ENCODE data around the gene RIPK4.

Gene RIPK4

GRCh38 chr21:41770901-41771624, 4.2 kb upstream of the RIPK4 start:
- Histone ChIP-seq H3K4me3 (no peak overlapping the region), H3K9me3 (peaks cover 12% of the 10 kb centered on the region), H3K4me2 (no peak overlapping the region), H3K27me3 (peaks cover 50% of the 10 kb centered on the region), H4K20me1 (peaks cover 20% of the 10 kb centered on the region; the same call in 1 of the 2 replicates), H3K27ac (no peak overlapping the region), H3K9ac (no peak overlapping the region), H3K36me3 (no peaks in the 10 kb centered on the region), H3K4me1 (peaks cover 19% of the 10 kb centered on the region)
- no peak for TF ChIP-seq Cebpa-rat (IDR thresholded peaks at IDR 0.05)

GRCh38 chr21:41769933-41770332, 3.1 kb upstream of the RIPK4 start:
- Histone ChIP-seq H3K36me3 (no peaks in the 10 kb centered on the region), H4K20me1 (peaks cover 31% of the 10 kb centered on the region; the same call in 1 of the 2 replicates), H3K4me3 (no peak overlapping the region), H3K4me1 (peaks cover 19% of the 10 kb centered on the region), H3K4me2 (no peak overlapping the region), H3K27me3 (peaks cover 61% of the 10 kb centered on the region), H3K27ac (no peak overlapping the region), H3K9ac (no peak overlapping the region), H3K9me3 (peaks cover 16% of the 10 kb centered on the region)
- no peak for TF ChIP-seq Cebpa-rat (IDR thresholded peaks at IDR 0.05)

GRCh38 chr21:41769521-41769920, 2.7 kb upstream of the RIPK4 start:
- H3K4me1 ChIP-seq: peaks cover 19% of the 10 kb centered on the region
- H3K9ac ChIP-seq: no peak overlapping the region
- peaks cover 65% of the 10 kb centered on the region for H3K27me3 ChIP-seq
- TF ChIP-seq Cebpa-rat (IDR thresholded peaks at IDR 0.05): no peak
- H3K9me3 ChIP-seq: peaks cover 16% of the 10 kb centered on the region
- no peaks in the 10 kb centered on the region for H3K36me3 ChIP-seq
- no peak overlapping the region for H3K27ac ChIP-seq
- peaks cover 31% of the 10 kb centered on the region; the same call in 1 of the 2 replicates for H4K20me1 ChIP-seq
- H3K4me3 ChIP-seq: no peak overlapping the region
- H3K4me2 ChIP-seq: no peak overlapping the region

GRCh38 chr21:41769111-41769510, 2.3 kb upstream of the RIPK4 start:
- no peak for TF ChIP-seq Cebpa-rat (IDR thresholded peaks at IDR 0.05)
- H3K4me1 ChIP-seq: peaks cover 19% of the 10 kb centered on the region
- no peak overlapping the region for H3K27ac ChIP-seq
- H3K4me2 ChIP-seq: peak overlapping the region; percentile 71
- no peaks in the 10 kb centered on the region for H3K36me3 ChIP-seq
- H3K9me3 ChIP-seq: peaks cover 16% of the 10 kb centered on the region
- no peak overlapping the region for H3K9ac ChIP-seq
- H3K4me3 ChIP-seq: peak overlapping the region; percentile 35; the same call in 1 of the 2 replicates
- H3K27me3 ChIP-seq: peaks cover 70% of the 10 kb centered on the region
- peaks cover 31% of the 10 kb centered on the region; the same call in 1 of the 2 replicates for H4K20me1 ChIP-seq

- Histone ChIP-seq H3K4me2 (peak overlapping the region; percentile 71), H4K20me1 (peaks cover 31% of the 10 kb centered on the region; the same call in 1 of the 2 replicates), H3K9me3 (peaks cover 16% of the 10 kb centered on the region), H3K36me3 (no peaks in the 10 kb centered on the region), H3K27ac (no peak overlapping the region), H3K27me3 (peaks cover 75% of the 10 kb centered on the region), H3K4me3 (peak overlapping the region; percentile 35; the same call in 1 of the 2 replicates), H3K4me1 (peaks cover 19% of the 10 kb centered on the region), H3K9ac (no peak overlapping the region)
- no peak for TF ChIP-seq Cebpa-rat (IDR thresholded peaks at IDR 0.05)
Measured at GRCh38 chr21:41768437-41769042, 1.7 kb upstream of the RIPK4 start.

GRCh38 chr21:41767606-41768436, 969 bp upstream of the RIPK4 start:
- Histone ChIP-seq H3K4me2 (peak overlapping the region; percentile 71), H3K9ac (no peak overlapping the region), H4K20me1 (peaks cover 31% of the 10 kb centered on the region; the same call in 1 of the 2 replicates), H3K4me3 (peak overlapping the region; percentile 35; the same call in 1 of the 2 replicates), H3K36me3 (no peaks in the 10 kb centered on the region), H3K9me3 (peaks cover 16% of the 10 kb centered on the region), H3K27me3 (peaks cover 82% of the 10 kb centered on the region), H3K27ac (no peak overlapping the region), H3K4me1 (peaks cover 19% of the 10 kb centered on the region)
- no peak for TF ChIP-seq Cebpa-rat (IDR thresholded peaks at IDR 0.05)

GRCh38 chr21:41765973-41766882, 624 bp downstream of the RIPK4 start:
- Histone ChIP-seq H3K4me3 (no peak overlapping the region), H3K27me3 (peaks cover 98% of the 10 kb centered on the region), H3K27ac (no peak overlapping the region), H3K36me3 (no peaks in the 10 kb centered on the region), H3K4me2 (no peak overlapping the region), H4K20me1 (peaks cover 31% of the 10 kb centered on the region; the same call in 1 of the 2 replicates), H3K9me3 (peaks cover 19% of the 10 kb centered on the region), H3K9ac (no peak overlapping the region), H3K4me1 (peaks cover 19% of the 10 kb centered on the region)
- no peak for TF ChIP-seq Cebpa-rat (IDR thresholded peaks at IDR 0.05)

- no peak for TF ChIP-seq Cebpa-rat (IDR thresholded peaks at IDR 0.05)
- Histone ChIP-seq H3K27me3 (peaks cover 100% of the 10 kb centered on the region), H3K9ac (no peak overlapping the region), H3K9me3 (peaks cover 19% of the 10 kb centered on the region), H4K20me1 (peaks cover 31% of the 10 kb centered on the region; the same call in 1 of the 2 replicates), H3K4me2 (no peak overlapping the region), H3K36me3 (no peaks in the 10 kb centered on the region), H3K4me3 (no peak overlapping the region), H3K27ac (no peak overlapping the region), H3K4me1 (peaks cover 19% of the 10 kb centered on the region)
Measured at GRCh38 chr21:41765420-41765821, 1.4 kb downstream of the RIPK4 start.
